Endothelial cell (in vitro differentiated cells): ENCODE data around the gene POSTN. TPM values are rescaled to one million over a fixed set of nuclear protein-coding genes. Genes with fewer than 3 reads are reported as not detected.

Experiments used
- DNase-seq: peaks from one replicate; pipeline ENCODE4 v3.0.0; 2021; ENCODE audit warnings: low spot score
- H3K27ac Mint-ChIP-seq: one replicate; pipeline ENCODE4 v1.8.0; 2021; ENCODE audit warnings: mixed read lengths, inconsistent platforms; ENCODE audit not compliant: unreplicated experiment
- H3K27me3 Mint-ChIP-seq: one replicate; pipeline ENCODE4 v1.8.0; 2021; ENCODE audit warnings: mild to moderate bottlenecking, moderate library complexity, mixed read lengths, inconsistent platforms; ENCODE audit not compliant: unreplicated experiment
- H3K36me3 Mint-ChIP-seq: one replicate; pipeline ENCODE4 v1.8.0; 2021; ENCODE audit warnings: mild to moderate bottlenecking, low read depth, mixed read lengths, inconsistent platforms; ENCODE audit not compliant: unreplicated experiment
- H3K4me1 Mint-ChIP-seq: one replicate; pipeline ENCODE4 v1.8.0; 2021; ENCODE audit warnings: mild to moderate bottlenecking, mixed read lengths, inconsistent platforms; ENCODE audit not compliant: unreplicated experiment
- H3K4me3 Mint-ChIP-seq: one replicate; pipeline ENCODE4 v1.8.0; 2021; ENCODE audit warnings: mild to moderate bottlenecking, mixed read lengths, inconsistent platforms; ENCODE audit not compliant: unreplicated experiment
- H3K9me3 Mint-ChIP-seq: one replicate; pipeline ENCODE4 v1.8.0; 2021; ENCODE audit warnings: mixed read lengths, inconsistent platforms; ENCODE audit not compliant: unreplicated experiment
- total RNA-seq: library from RNA; stranded (reverse); fragmentation: NEBNext Ultra II Directional; extraction: Animal tissue kit (Norgen Biotek cat#: 25700); gene quantifications from one replicate; pipeline ENCODE4 v1.2.1, GENCODE V29; 2021; ENCODE audit not compliant: unreplicated experiment
- TF ChIP-seq, protein P1 (sequence below): fragments of 200-600 bp; sonication (generic); IDR thresholded peaks from one replicate; pipeline ENCODE4 v1.5.0; 2021; ENCODE audit warnings: antibody characterized with exemption; ENCODE audit not compliant: unreplicated experiment

The POSTN gene
- total RNA-seq, 1 donor from 2014 or later: 0.41 TPM

- no peaks in the 10 kb centered on the region for H3K27me3 Mint-ChIP-seq
- H3K4me1 Mint-ChIP-seq: no peaks in the 10 kb centered on the region
- H3K36me3 Mint-ChIP-seq: no peaks in the 10 kb centered on the region
- DNase-seq: no peak
- H3K9me3 Mint-ChIP-seq: no peaks in the 10 kb centered on the region
- no peak overlapping the region for H3K4me3 Mint-ChIP-seq
- TF ChIP-seq, protein P1, sequence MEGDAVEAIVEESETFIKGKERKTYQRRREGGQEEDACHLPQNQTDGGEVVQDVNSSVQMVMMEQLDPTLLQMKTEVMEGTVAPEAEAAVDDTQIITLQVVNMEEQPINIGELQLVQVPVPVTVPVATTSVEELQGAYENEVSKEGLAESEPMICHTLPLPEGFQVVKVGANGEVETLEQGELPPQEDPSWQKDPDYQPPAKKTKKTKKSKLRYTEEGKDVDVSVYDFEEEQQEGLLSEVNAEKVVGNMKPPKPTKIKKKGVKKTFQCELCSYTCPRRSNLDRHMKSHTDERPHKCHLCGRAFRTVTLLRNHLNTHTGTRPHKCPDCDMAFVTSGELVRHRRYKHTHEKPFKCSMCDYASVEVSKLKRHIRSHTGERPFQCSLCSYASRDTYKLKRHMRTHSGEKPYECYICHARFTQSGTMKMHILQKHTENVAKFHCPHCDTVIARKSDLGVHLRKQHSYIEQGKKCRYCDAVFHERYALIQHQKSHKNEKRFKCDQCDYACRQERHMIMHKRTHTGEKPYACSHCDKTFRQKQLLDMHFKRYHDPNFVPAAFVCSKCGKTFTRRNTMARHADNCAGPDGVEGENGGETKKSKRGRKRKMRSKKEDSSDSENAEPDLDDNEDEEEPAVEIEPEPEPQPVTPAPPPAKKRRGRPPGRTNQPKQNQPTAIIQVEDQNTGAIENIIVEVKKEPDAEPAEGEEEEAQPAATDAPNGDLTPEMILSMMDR: no peak
- no peak overlapping the region for H3K27ac Mint-ChIP-seq
Measured at GRCh38 chr13:37613638-37614037, 15.1 kb upstream of the POSTN start.

DNA sequence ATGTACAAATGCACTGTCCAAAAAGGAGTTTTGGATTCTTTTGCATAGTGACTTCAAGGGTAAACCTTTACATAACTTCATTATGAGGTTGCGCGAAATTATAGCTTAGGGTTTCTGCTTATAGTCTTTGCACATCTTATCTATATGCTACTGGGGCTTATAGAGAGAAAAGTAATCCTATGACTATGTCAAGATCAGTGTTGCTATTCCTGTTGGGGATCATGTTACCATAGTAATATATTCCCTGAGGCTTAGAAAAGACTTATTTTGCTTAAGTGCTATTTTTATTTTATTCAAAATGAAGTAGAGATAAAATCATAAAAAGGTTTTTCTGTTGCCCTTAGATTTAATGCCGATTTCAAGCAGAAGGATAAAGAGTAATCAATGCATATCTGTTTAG is 14.7 kb upstream of the POSTN start:
- no peak for DNase-seq
- H3K4me1 Mint-ChIP-seq: no peaks in the 10 kb centered on the region
- no peaks in the 10 kb centered on the region for H3K9me3 Mint-ChIP-seq
- TF ChIP-seq, protein P1: no peak
- H3K27me3 Mint-ChIP-seq: no peaks in the 10 kb centered on the region
- H3K27ac Mint-ChIP-seq: no peak overlapping the region
- H3K36me3 Mint-ChIP-seq: no peaks in the 10 kb centered on the region
- no peak overlapping the region for H3K4me3 Mint-ChIP-seq

GRCh38 chr13:37608750-37609339 is 10.3 kb upstream of the POSTN start:
- H3K4me1 Mint-ChIP-seq: no peaks in the 10 kb centered on the region
- TF ChIP-seq, protein P1: peak; percentile 69
- no peak overlapping the region for H3K4me3 Mint-ChIP-seq
- no peak for DNase-seq
- H3K27ac Mint-ChIP-seq: no peak overlapping the region
- no peaks in the 10 kb centered on the region for H3K9me3 Mint-ChIP-seq
- H3K36me3 Mint-ChIP-seq: no peaks in the 10 kb centered on the region
- H3K27me3 Mint-ChIP-seq: no peaks in the 10 kb centered on the region

GRCh38 chr13:37602733-37603381 is 4.3 kb upstream of the POSTN start:
- TF ChIP-seq, protein P1: peak; percentile 65
- no peaks in the 10 kb centered on the region for H3K9me3 Mint-ChIP-seq
- no peak overlapping the region for H3K4me3 Mint-ChIP-seq
- H3K27ac Mint-ChIP-seq: no peak overlapping the region
- no peaks in the 10 kb centered on the region for H3K36me3 Mint-ChIP-seq
- H3K27me3 Mint-ChIP-seq: no peaks in the 10 kb centered on the region
- H3K4me1 Mint-ChIP-seq: peaks cover 4% of the 10 kb centered on the region
- DNase-seq: no peak

DNA sequence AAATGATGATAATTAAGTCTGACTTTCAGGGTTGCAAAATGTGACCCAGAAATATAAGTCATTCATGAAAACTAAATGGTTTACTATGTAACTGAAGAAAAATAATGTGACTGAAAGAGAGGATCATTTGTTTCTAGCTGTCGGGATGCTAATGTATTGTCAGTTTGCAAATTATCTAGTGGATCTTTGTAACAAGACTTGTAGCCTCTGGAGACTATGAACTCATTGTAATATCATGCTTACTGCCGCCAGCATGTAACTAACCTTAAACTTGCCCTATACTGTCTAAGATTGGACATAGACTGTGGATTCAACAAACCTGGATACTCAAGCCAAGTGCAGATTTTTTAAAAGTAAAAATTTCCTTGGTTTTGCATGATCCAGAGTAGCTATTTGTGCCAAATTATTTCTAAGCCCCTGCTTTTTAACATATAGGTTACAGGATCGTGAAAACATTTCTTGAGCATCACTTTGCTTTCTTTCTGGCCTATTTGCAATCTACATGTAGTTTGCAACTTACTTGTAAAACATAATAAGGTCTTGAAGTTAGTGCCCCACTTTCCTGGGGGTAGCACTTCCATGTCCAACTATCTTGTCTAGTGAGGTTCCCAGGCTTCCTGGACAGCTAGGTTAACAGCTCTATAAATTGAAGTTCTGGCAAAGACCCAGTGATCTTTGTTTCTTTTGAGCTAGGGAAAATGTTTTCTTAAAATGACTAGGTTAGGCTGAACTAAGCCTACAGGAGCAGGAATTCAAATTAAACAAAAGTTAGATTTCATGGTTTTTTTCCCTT is 3.3 kb upstream of the POSTN start:
- no peak overlapping the region for H3K27ac Mint-ChIP-seq
- H3K27me3 Mint-ChIP-seq: no peaks in the 10 kb centered on the region
- TF ChIP-seq, protein P1: no peak
- H3K36me3 Mint-ChIP-seq: no peaks in the 10 kb centered on the region
- DNase-seq: no peak
- H3K9me3 Mint-ChIP-seq: no peaks in the 10 kb centered on the region
- no peak overlapping the region for H3K4me3 Mint-ChIP-seq
- H3K4me1 Mint-ChIP-seq: peaks cover 4% of the 10 kb centered on the region
